HG02885 (cell line): ENCODE results near the gene PLCG2.
A peak's percentile ranks its signal among the peaks of the same experiment; 100 is the strongest.
"Not testable (repeated sequence)": the region's sequence is repeated elsewhere in the genome, so short reads cannot be mapped to it uniquely, and the experiment has no call there.

Experiments
- ATAC-seq: cut with Tn5 transposase; IDR thresholded peaks from one replicate; pipeline ENCODE4 v1.9.1; 2021; ENCODE audit warnings: mild to moderate bottlenecking; ENCODE audit not compliant: unreplicated experiment, poor library complexity

PLCG2 gene

GRCh38 chr16:81778861-81779535, at the start of gene PLCG2:
TSS of gene PLCG2 (plus strand) at chr16:81779291. CDS start at chr16:81785990, 6,699 bp downstream.
- ATAC-seq = peak; percentile 90

- ATAC-seq = no peak
Measured at GRCh38 chr16:81729451-81729850, 49.6 kb upstream of the PLCG2 start.

GRCh38 chr16:81730090-81731051, 48.7 kb upstream of the PLCG2 start:
- peak; percentile 86 for ATAC-seq

GRCh38 chr16:81731649-81732048, 47.4 kb upstream of the PLCG2 start:
- no peak for ATAC-seq

- no peak for ATAC-seq
Measured at GRCh38 chr16:81732699-81733098, 46.4 kb upstream of the PLCG2 start.

GRCh38 chr16:81733295-81733694, 45.8 kb upstream of the PLCG2 start:
- no peak for ATAC-seq

- no peak for ATAC-seq
Measured at GRCh38 chr16:81734632-81735434, 44.3 kb upstream of the PLCG2 start.

GRCh38 chr16:81737885-81738536, 41.1 kb upstream of the PLCG2 start:
- peak; percentile 67 for ATAC-seq

GRCh38 chr16:81738783-81739496, 40.2 kb upstream of the PLCG2 start:
- no peak for ATAC-seq

- ATAC-seq = no peak
Measured at GRCh38 chr16:81739503-81739902, 39.6 kb upstream of the PLCG2 start.

- ATAC-seq = peak; percentile 69
Measured at GRCh38 chr16:81740169-81740568, 38.9 kb upstream of the PLCG2 start.

GRCh38 chr16:81741430-81741770, 37.7 kb upstream of the PLCG2 start:
- not testable (repeated sequence) for ATAC-seq

GRCh38 chr16:81744385-81744784, 34.7 kb upstream of the PLCG2 start:
- no peak for ATAC-seq

- no peak for ATAC-seq
Measured at GRCh38 chr16:81744911-81745310, 34.2 kb upstream of the PLCG2 start.

GRCh38 chr16:81745704-81746558, 33.2 kb upstream of the PLCG2 start:
- peak; percentile 86 for ATAC-seq

GRCh38 chr16:81746566-81746965, 32.5 kb upstream of the PLCG2 start:
- ATAC-seq = no peak

- ATAC-seq = no peak
Measured at GRCh38 chr16:81748476-81749198, 30.5 kb upstream of the PLCG2 start.
